ENCODE results near the gene FOXD4.
"Not testable (repeated sequence)": the region's sequence is repeated elsewhere in the genome, so short reads cannot be mapped to it uniquely, and the experiment has no call there.

Gene FOXD4

GRCh38 chr9:90851-91250, 27.4 kb downstream of the FOXD4 start:
- not testable (repeated sequence) for H3K4me1 ChIP-seq (ENCODE audit: control insufficient read depth, insufficient read depth, low read length, unreplicated experiment); H2AFZ ChIP-seq (ENCODE audit: low read length, unreplicated experiment); H3K27ac ChIP-seq (ENCODE audit: low read depth, low read length); H3K36me3 ChIP-seq (ENCODE audit: insufficient read depth, low read length); H3K79me2 ChIP-seq (ENCODE audit: control insufficient read depth, insufficient read depth, low read length, unreplicated experiment); H3K27me3 ChIP-seq (ENCODE audit: insufficient read depth, low read length); H3K4me3 ChIP-seq (ENCODE audit: low read depth, low read length)

GRCh38 chr9:88396-89037, 29.7 kb downstream of the FOXD4 start:
- not testable (repeated sequence) for H3K36me3 ChIP-seq (ENCODE audit: insufficient read depth, low read length); H3K4me3 ChIP-seq (ENCODE audit: low read depth, low read length); H3K27ac ChIP-seq (ENCODE audit: low read depth, low read length); H3K4me1 ChIP-seq (ENCODE audit: control insufficient read depth, insufficient read depth, low read length, unreplicated experiment); H3K79me2 ChIP-seq (ENCODE audit: control insufficient read depth, insufficient read depth, low read length, unreplicated experiment); H3K27me3 ChIP-seq (ENCODE audit: insufficient read depth, low read length); H2AFZ ChIP-seq (ENCODE audit: low read length, unreplicated experiment)

GRCh38 chr9:87860-88259, 30.4 kb downstream of the FOXD4 start:
- H2AFZ ChIP-seq (ENCODE audit: low read length, unreplicated experiment); H3K4me3 ChIP-seq (ENCODE audit: low read depth, low read length); H3K27me3 ChIP-seq (ENCODE audit: insufficient read depth, low read length); H3K27ac ChIP-seq (ENCODE audit: low read depth, low read length); H3K4me1 ChIP-seq (ENCODE audit: control insufficient read depth, insufficient read depth, low read length, unreplicated experiment); H3K36me3 ChIP-seq (ENCODE audit: insufficient read depth, low read length); H3K79me2 ChIP-seq (ENCODE audit: control insufficient read depth, insufficient read depth, low read length, unreplicated experiment): not testable (repeated sequence)

GRCh38 chr9:87105-87504, 31.1 kb downstream of the FOXD4 start:
- not testable (repeated sequence) for H3K27ac ChIP-seq (ENCODE audit: low read depth, low read length); H3K79me2 ChIP-seq (ENCODE audit: control insufficient read depth, insufficient read depth, low read length, unreplicated experiment); H2AFZ ChIP-seq (ENCODE audit: low read length, unreplicated experiment); H3K27me3 ChIP-seq (ENCODE audit: insufficient read depth, low read length); H3K36me3 ChIP-seq (ENCODE audit: insufficient read depth, low read length); H3K4me1 ChIP-seq (ENCODE audit: control insufficient read depth, insufficient read depth, low read length, unreplicated experiment); H3K4me3 ChIP-seq (ENCODE audit: low read depth, low read length)

- not testable (repeated sequence) for H2AFZ ChIP-seq (ENCODE audit: low read length, unreplicated experiment)
Observed at GRCh38 chr9:86697-87096, 31.5 kb downstream of the FOXD4 start.

GRCh38 chr9:82932-83689, 35.1 kb downstream of the FOXD4 start:
- not testable (repeated sequence) for H3K4me1 ChIP-seq (ENCODE audit: control insufficient read depth, insufficient read depth, low read length, unreplicated experiment); H3K27ac ChIP-seq (ENCODE audit: low read depth, low read length); H3K36me3 ChIP-seq (ENCODE audit: insufficient read depth, low read length); H3K27me3 ChIP-seq (ENCODE audit: insufficient read depth, low read length); H3K79me2 ChIP-seq (ENCODE audit: control insufficient read depth, insufficient read depth, low read length, unreplicated experiment); H2AFZ ChIP-seq (ENCODE audit: low read length, unreplicated experiment); H3K4me3 ChIP-seq (ENCODE audit: low read depth, low read length)

More at GRCh38 chr9:86697-87096, 31.5 kb downstream of the FOXD4 start:
- not testable (repeated sequence) for H3K27ac ChIP-seq (ENCODE audit: low read depth, low read length); H3K36me3 ChIP-seq (ENCODE audit: insufficient read depth, low read length); H3K79me2 ChIP-seq (ENCODE audit: control insufficient read depth, insufficient read depth, low read length, unreplicated experiment); H3K4me3 ChIP-seq (ENCODE audit: low read depth, low read length); H3K27me3 ChIP-seq (ENCODE audit: insufficient read depth, low read length); H3K4me1 ChIP-seq (ENCODE audit: control insufficient read depth, insufficient read depth, low read length, unreplicated experiment)

GRCh38 chr9:78333-78732, 39.9 kb downstream of the FOXD4 start:
- H3K79me2 ChIP-seq (ENCODE audit: control insufficient read depth, insufficient read depth, low read length, unreplicated experiment); H3K4me3 ChIP-seq (ENCODE audit: low read depth, low read length); H2AFZ ChIP-seq (ENCODE audit: low read length, unreplicated experiment); H3K27ac ChIP-seq (ENCODE audit: low read depth, low read length); H3K4me1 ChIP-seq (ENCODE audit: control insufficient read depth, insufficient read depth, low read length, unreplicated experiment); H3K36me3 ChIP-seq (ENCODE audit: insufficient read depth, low read length); H3K27me3 ChIP-seq (ENCODE audit: insufficient read depth, low read length): not testable (repeated sequence)

GRCh38 chr9:76389-76788, 41.8 kb downstream of the FOXD4 start:
- H3K4me3 ChIP-seq (ENCODE audit: low read depth, low read length); H3K27ac ChIP-seq (ENCODE audit: low read depth, low read length); H3K36me3 ChIP-seq (ENCODE audit: insufficient read depth, low read length); H3K27me3 ChIP-seq (ENCODE audit: insufficient read depth, low read length); H3K4me1 ChIP-seq (ENCODE audit: control insufficient read depth, insufficient read depth, low read length, unreplicated experiment); H3K79me2 ChIP-seq (ENCODE audit: control insufficient read depth, insufficient read depth, low read length, unreplicated experiment); H2AFZ ChIP-seq (ENCODE audit: low read length, unreplicated experiment): not testable (repeated sequence)

GRCh38 chr9:73900-74525, 44.2 kb downstream of the FOXD4 start:
- peak overlapping the region; percentile 70 for H3K4me3 ChIP-seq (ENCODE audit: low read depth, low read length)
- not testable (repeated sequence) for H3K79me2 ChIP-seq (ENCODE audit: control insufficient read depth, insufficient read depth, low read length, unreplicated experiment); H3K27me3 ChIP-seq (ENCODE audit: insufficient read depth, low read length); H2AFZ ChIP-seq (ENCODE audit: low read length, unreplicated experiment); H3K36me3 ChIP-seq (ENCODE audit: insufficient read depth, low read length); H3K4me1 ChIP-seq (ENCODE audit: control insufficient read depth, insufficient read depth, low read length, unreplicated experiment); H3K27ac ChIP-seq (ENCODE audit: low read depth, low read length)

GRCh38 chr9:73076-73899, 44.9 kb downstream of the FOXD4 start:
- not testable (repeated sequence) for H3K36me3 ChIP-seq (ENCODE audit: insufficient read depth, low read length); H3K79me2 ChIP-seq (ENCODE audit: control insufficient read depth, insufficient read depth, low read length, unreplicated experiment); H2AFZ ChIP-seq (ENCODE audit: low read length, unreplicated experiment); H3K27me3 ChIP-seq (ENCODE audit: insufficient read depth, low read length); H3K4me1 ChIP-seq (ENCODE audit: control insufficient read depth, insufficient read depth, low read length, unreplicated experiment); H3K27ac ChIP-seq (ENCODE audit: low read depth, low read length)
- peak overlapping the region; percentile 70 for H3K4me3 ChIP-seq (ENCODE audit: low read depth, low read length)
